Endothelial cell of umbilical vein (primary cell): ENCODE data around the gene CCL21. TPM values are rescaled to one million over a fixed set of nuclear protein-coding genes. Genes with fewer than 3 reads are reported as not detected.

ENCODE experiments used
- BruUV-seq: library from RNA; stranded (reverse); fragments of 400-500 nt; replicated peaks from 2 replicates; lab custom pipeline; 2021; lab: Mats Ljungman, UMichigan
- CTCF ChIA-PET: fragments of 300-600, 350-600 bp; sonication (Branson Sonifier 250); formaldehyde crosslinking; loops from one replicate; lab custom pipeline; 2021; ENCODE audit warnings: antibody characterized with exemption, inconsistent platforms; lab: Charles Lee
- POLR2A ChIA-PET: fragments of 300-600, 350-600 bp; sonication (Branson Sonifier 250); formaldehyde crosslinking; loops from one replicate; lab custom pipeline; 2021; ENCODE audit warnings: antibody characterized with exemption, inconsistent platforms; lab: Charles Lee
- DNase-seq: peaks from one replicate; pipeline ENCODE4 v3.0.0-alpha.2; 2011; ENCODE audit warnings: low read depth, low spot score
- FAIRE-seq: peaks from 2 replicates; lab custom pipeline; 2011; peaks lifted over from hg19 to GRCh38; lab: Jason Lieb, UNC
- H2AFZ ChIP-seq: 2 replicates; pipeline ENCODE4 v1.6.0; 2012; ENCODE audit warnings: low read depth, low read length, control low read depth, inconsistent platforms
- H3K27ac ChIP-seq: 2 replicates; pipeline ENCODE4 v1.5.1; 2011; ENCODE audit warnings: low read depth, mild to moderate bottlenecking, control low read depth, low read length, moderate library complexity; ENCODE audit not compliant: insufficient read depth
- H3K27me3 ChIP-seq, 2 experiments: 2 replicates each; pipeline versions ENCODE4 v1.6.0 to v1.6.1; 2011; ENCODE audit warnings: low read length in 2 of 2, mixed read lengths in 1 of 2; ENCODE audit not compliant: control insufficient read depth in 2 of 2, insufficient read depth in 2 of 2
- H3K36me3 ChIP-seq, 2 experiments: 2 replicates in 1 of 2; 3 replicates in 1 of 2; pipeline ENCODE4 v1.5.1; 2011; ENCODE audit warnings: low read length in 2 of 2, mild to moderate bottlenecking in 1 of 2, moderate library complexity in 1 of 2; ENCODE audit not compliant: control insufficient read depth in 2 of 2, insufficient read depth in 2 of 2; ENCODE audit errors: extremely low read depth in 1 of 2
- H3K4me1 ChIP-seq: 3 replicates; pipeline ENCODE4 v1.5.1; 2011; ENCODE audit warnings: mild to moderate bottlenecking, low read length; ENCODE audit not compliant: control insufficient read depth, insufficient read depth; ENCODE audit errors: extremely low read depth
- H3K4me2 ChIP-seq: 2 replicates; pipeline ENCODE4 v1.6.1; 2011; ENCODE audit warnings: low read length, control low read depth, mixed read lengths; ENCODE audit not compliant: insufficient read depth
- H3K4me3 ChIP-seq, 3 experiments: fragments of 200-600 bp in 1 of 3; sonication (generic), shearing (Covaris generic) in 1 of 3; replicated peaks in 1 of 3; 2 replicates each; pipeline ENCODE4 v1.5.1; 2011 to 2016; ENCODE audit warnings: control low read depth in 3 of 3, low read length in 3 of 3, mild to moderate bottlenecking in 2 of 3, inconsistent platforms in 1 of 3, low read depth in 1 of 3, moderate library complexity in 1 of 3; ENCODE audit not compliant: insufficient read depth in 1 of 3
- H3K79me2 ChIP-seq: 2 replicates; pipeline ENCODE4 v1.6.0; 2012; ENCODE audit warnings: low read length, inconsistent platforms; ENCODE audit not compliant: control insufficient read depth, insufficient read depth
- H3K9ac ChIP-seq: replicated peaks from 2 replicates; pipeline ENCODE3; 2011; ENCODE audit warnings: low read length, control low read depth; ENCODE audit not compliant: insufficient read depth; ENCODE audit errors: extremely low read depth
- H3K9me1 ChIP-seq: replicated peaks from 3 replicates; pipeline ENCODE4 v1.6.0; 2011; ENCODE audit warnings: mild to moderate bottlenecking, low read length; ENCODE audit not compliant: control insufficient read depth, insufficient read depth; ENCODE audit errors: extremely low read depth
- H3K9me3 ChIP-seq: replicated peaks from 2 replicates; pipeline ENCODE4 v1.5.1; 2012; ENCODE audit warnings: low read length, inconsistent platforms; ENCODE audit not compliant: control insufficient read depth, insufficient read depth
- H4K20me1 ChIP-seq: replicated peaks from 2 replicates; pipeline ENCODE3; 2011; ENCODE audit warnings: mild to moderate bottlenecking, low read length; ENCODE audit not compliant: control insufficient read depth, insufficient read depth; ENCODE audit errors: extremely low read depth
- EZH2 ChIP-seq: IDR thresholded peaks from 2 replicates; pipeline ENCODE4 v1.6.1; 2012; ENCODE audit warnings: borderline replicate concordance, low read depth, mild to moderate bottlenecking, moderate library complexity, low read length, inconsistent platforms; ENCODE audit not compliant: severe bottlenecking
- FOS ChIP-seq: IDR thresholded peaks from 2 replicates; pipeline ENCODE4 v1.6.1; 2011; ENCODE audit warnings: mild to moderate bottlenecking, low read length, moderate library complexity, borderline replicate concordance; ENCODE audit not compliant: insufficient read depth
- GATA2 ChIP-seq: IDR thresholded peaks from 2 replicates; pipeline ENCODE4 v1.7.0; 2011; ENCODE audit warnings: low read depth, mild to moderate bottlenecking, moderate library complexity, mixed read lengths, low read length; ENCODE audit not compliant: insufficient read length, insufficient read depth
- JUN ChIP-seq: IDR thresholded peaks from 2 replicates; pipeline ENCODE4 v1.6.1; 2011; ENCODE audit warnings: borderline replicate concordance, low read depth; ENCODE audit not compliant: insufficient read length, insufficient read depth
- MYC ChIP-seq: IDR thresholded peaks from one replicate; pipeline ENCODE4 v1.6.1; 2011; ENCODE audit warnings: mild to moderate bottlenecking, low read depth, low read length
- POLR2A ChIP-seq: IDR thresholded peaks from 2 replicates; pipeline ENCODE4 v1.6.1; 2012; ENCODE audit warnings: low read depth, mild to moderate bottlenecking, control low read depth, low read length
- POLR2AphosphoS5 ChIP-seq: IDR thresholded peaks from 2 replicates; pipeline ENCODE4 v1.6.1; 2012; ENCODE audit warnings: low read depth, mild to moderate bottlenecking, control low read depth, low read length, moderate library complexity; ENCODE audit not compliant: insufficient read depth
- dilution Hi-C: fragments of 300-500 bp; cut with MboI; formaldehyde crosslinking; loops from one replicate; pipeline ENCODE4 v1.15.0; 2019; ENCODE audit warnings: low sequenced_read_pairs; ENCODE audit not compliant: extremely low pct_ligation_motif_present
- intact Hi-C: fragments of 100-400 bp; cut with micrococcal nuclease; formaldehyde crosslinking; loops from one replicate; pipeline ENCODE4 v1.10.0; 2022
- polyA plus RNA-seq, 4 experiments: library from polyadenylated mRNA; depleted of rRNA in 3 of 4; stranded (reverse) in 3 of 4; unstranded in 1 of 4; fragments of >200 nt; gene quantifications; 2 replicates each; pipeline versions ENCODE4 v1.2.1 to v1.2.3, GENCODE V29; 2011 to 2012; ENCODE audit warnings: missing spikeins in 1 of 4
- total RNA-seq: library from RNA; stranded (reverse); gene quantifications from 2 replicates; pipeline ENCODE4 v1.2.3, GENCODE V29; 2021
- TF ChIP-seq, protein P1 (sequence below): IDR thresholded peaks from 2 replicates; pipeline ENCODE4 v1.6.1; 2011; ENCODE audit not compliant: insufficient read depth, insufficient read length
- TF ChIP-seq, protein P2 (sequence below), 2 donors: IDR thresholded peaks; 1 replicate in 1 of 2; 2 replicates in 1 of 2; pipeline ENCODE4 v1.5.1; 2011; ENCODE audit warnings: low read length in 2 of 2, mild to moderate bottlenecking in 2 of 2, moderate library complexity in 2 of 2, control low read depth in 1 of 2, inconsistent platforms in 1 of 2, low read depth in 1 of 2; ENCODE audit not compliant: insufficient read depth in 1 of 2; ENCODE audit errors: extremely low read depth in 1 of 2

The CCL21 gene
- total and polyA plus RNA-seq, 2 donors (not counting 3 experiments of a cell fraction or from before 2014, with no cell fraction given) = 0.17 TPM; not detected in 1

DNA sequence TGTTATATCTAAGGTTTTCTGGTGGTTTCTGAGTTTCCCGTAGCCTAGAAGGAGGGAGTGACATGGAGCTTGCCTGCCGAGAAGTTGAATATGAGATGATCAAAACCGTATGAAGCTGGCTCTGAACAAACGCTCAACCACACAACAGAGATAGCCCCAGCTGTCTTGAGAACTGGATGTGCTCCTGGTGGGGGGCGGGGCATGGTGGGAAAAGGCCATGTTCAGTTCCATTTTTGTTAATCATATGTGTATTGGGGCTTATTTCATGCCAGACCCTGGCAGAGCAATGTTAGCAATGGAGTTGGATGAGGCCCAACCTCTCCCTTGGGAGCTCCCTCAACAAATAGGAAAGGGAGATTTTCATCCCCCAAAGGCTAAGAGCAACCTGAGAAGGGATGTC, 23.7 kb downstream of the CCL21 start:
- H3K36me3 ChIP-seq = no peaks in the 10 kb centered on the region
- DNase-seq (no peak), FAIRE-seq (no peak)
- no peak for TF ChIP-seq FOS
- TF ChIP-seq POLR2AphosphoS5 = no peak
- TF ChIP-seq GATA2 = no peak
- TF ChIP-seq, protein P1, sequence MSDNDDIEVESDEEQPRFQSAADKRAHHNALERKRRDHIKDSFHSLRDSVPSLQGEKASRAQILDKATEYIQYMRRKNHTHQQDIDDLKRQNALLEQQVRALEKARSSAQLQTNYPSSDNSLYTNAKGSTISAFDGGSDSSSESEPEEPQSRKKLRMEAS = no peak
- TF ChIP-seq, protein P2, sequence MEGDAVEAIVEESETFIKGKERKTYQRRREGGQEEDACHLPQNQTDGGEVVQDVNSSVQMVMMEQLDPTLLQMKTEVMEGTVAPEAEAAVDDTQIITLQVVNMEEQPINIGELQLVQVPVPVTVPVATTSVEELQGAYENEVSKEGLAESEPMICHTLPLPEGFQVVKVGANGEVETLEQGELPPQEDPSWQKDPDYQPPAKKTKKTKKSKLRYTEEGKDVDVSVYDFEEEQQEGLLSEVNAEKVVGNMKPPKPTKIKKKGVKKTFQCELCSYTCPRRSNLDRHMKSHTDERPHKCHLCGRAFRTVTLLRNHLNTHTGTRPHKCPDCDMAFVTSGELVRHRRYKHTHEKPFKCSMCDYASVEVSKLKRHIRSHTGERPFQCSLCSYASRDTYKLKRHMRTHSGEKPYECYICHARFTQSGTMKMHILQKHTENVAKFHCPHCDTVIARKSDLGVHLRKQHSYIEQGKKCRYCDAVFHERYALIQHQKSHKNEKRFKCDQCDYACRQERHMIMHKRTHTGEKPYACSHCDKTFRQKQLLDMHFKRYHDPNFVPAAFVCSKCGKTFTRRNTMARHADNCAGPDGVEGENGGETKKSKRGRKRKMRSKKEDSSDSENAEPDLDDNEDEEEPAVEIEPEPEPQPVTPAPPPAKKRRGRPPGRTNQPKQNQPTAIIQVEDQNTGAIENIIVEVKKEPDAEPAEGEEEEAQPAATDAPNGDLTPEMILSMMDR (IDR thresholded peaks at IDR 0.05; ENCODE audit: extremely low read depth in 1 of 2, insufficient read depth in 1 of 2, low read depth in 1 of 2, low read length in 2 of 2) = no peak
- TF ChIP-seq MYC = no peak
- no peak for TF ChIP-seq JUN
- no peak for TF ChIP-seq POLR2A
- TF ChIP-seq EZH2 = no peak
- H3K9me1 ChIP-seq = no peaks in the 10 kb centered on the region
- no peaks in the 10 kb centered on the region for H4K20me1 ChIP-seq
- BruUV-seq = no TSS peak
- H2AFZ ChIP-seq = no peak overlapping the region
- CTCF ChIA-PET = interaction anchor here (1.8 to 3.5 kb wide), 2 partner anchors 15 to 16 kb away, joined by 7 to 17 read pairs; no protein-coding TSS in a partner anchor
- H3K4me1 ChIP-seq = no peaks in the 10 kb centered on the region
- no peak overlapping the region for H3K27ac ChIP-seq
- H3K27me3 ChIP-seq = peaks cover 4 to 7% of the 10 kb centered on the region in 2 experiments
- H3K9ac ChIP-seq = no peak overlapping the region
- no peaks in the 10 kb centered on the region for H3K79me2 ChIP-seq
- no peak overlapping the region for H3K4me2 ChIP-seq
- H3K4me3 ChIP-seq = no peak overlapping the region
- dilution Hi-C loops = no loop called here
- POLR2A ChIA-PET = no interaction called here
- H3K9me3 ChIP-seq = no peaks in the 10 kb centered on the region
- intact Hi-C loops = no loop called here
